GDM1 (cell line): ENCODE data around the gene AUP1.

Source experiments
- DNase-seq: peaks from one replicate; lab custom pipeline; 2025; lab: John Stamatoyannopoulos, UW

Gene AUP1

GRCh38 chr2:74556831-74557370, 27.4 kb upstream of the AUP1 start:
- DNase-seq, result no peak

DNA sequence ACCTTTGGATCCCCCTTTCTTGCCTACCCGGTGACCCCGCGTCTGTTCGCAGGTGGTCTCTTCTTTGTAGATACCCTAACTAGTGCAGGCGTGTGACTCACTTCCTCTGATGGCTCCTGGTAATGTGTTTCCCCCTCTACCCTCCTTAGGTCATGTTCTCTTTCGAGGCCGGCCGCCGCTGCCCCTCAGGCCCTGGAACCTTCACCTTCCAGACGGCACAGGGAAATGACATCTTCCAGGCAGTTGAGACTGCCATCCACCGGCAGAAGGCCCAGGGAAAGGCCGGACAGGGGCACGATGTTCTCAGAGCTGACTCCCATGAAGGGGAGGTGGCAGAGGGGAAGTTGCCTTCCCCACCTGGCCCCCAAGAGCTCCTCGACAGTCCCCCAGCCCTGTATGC, 26.7 kb upstream of the AUP1 start:
- no peak for DNase-seq

- no peak for DNase-seq
These were observed 26.2 kb upstream of the AUP1 start for GRCh38 chr2:74555610-74556103.

GRCh38 chr2:74554820-74555531, 25.5 kb upstream of the AUP1 start:
- no peak for DNase-seq

DNA sequence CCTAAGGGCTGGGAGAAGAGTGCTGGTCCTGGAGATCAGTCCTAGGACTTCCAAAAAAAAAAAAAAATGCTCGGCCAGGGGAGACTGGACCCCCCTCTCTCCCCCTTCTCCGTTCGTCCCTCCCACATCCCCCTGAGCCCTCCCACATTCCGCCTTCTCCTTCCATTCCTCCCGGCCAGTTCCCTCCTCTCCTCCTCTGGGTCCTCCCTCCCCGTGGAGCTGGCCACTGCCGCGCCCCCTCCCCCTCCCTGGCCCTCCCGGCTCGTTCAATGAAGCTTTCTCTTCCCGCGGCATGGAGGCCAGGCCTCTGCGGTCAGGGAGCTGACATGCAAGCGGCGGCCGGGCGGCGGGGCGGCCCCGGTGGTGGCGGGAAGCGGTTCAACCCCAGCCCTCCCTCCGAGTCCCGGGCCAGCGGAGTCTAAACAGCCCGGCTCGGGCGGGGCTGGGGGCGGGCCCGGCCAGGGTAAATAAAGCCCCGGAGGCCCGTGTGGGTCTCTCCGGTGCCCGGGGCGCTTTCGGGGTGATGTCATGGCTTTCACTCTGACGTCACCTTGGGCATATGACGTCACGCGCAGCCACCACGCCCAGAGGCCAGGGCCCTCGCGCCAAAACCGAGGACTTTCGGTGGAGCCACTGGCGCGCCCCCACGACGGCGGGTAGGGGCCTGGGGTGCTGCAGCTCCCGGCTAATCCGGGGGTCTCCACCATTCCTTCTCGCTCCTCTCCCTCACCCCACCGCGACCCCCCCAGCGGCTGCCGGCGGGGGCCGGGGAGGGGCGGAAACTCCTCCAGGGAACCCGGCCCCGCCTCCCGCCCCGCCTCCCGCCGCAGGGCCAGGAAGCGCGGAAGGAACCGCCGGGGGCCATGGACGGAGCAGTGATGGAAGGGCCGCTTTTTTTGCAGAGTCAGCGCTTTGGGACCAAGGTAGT, 24.6 kb upstream of the AUP1 start, which contains the start of the genes DOK1 and LOXL3:
TSS of gene DOK1 (plus strand) at position 829 of the 928 bp plus-strand sequence. CDS start at position 864, 35 bp downstream.
TSS of gene LOXL3 (minus strand) at position 51 of the 928 bp plus-strand sequence. CDS start 1,308 bp downstream, outside the sequence.
- DNase-seq, result peak; percentile 83

DNA sequence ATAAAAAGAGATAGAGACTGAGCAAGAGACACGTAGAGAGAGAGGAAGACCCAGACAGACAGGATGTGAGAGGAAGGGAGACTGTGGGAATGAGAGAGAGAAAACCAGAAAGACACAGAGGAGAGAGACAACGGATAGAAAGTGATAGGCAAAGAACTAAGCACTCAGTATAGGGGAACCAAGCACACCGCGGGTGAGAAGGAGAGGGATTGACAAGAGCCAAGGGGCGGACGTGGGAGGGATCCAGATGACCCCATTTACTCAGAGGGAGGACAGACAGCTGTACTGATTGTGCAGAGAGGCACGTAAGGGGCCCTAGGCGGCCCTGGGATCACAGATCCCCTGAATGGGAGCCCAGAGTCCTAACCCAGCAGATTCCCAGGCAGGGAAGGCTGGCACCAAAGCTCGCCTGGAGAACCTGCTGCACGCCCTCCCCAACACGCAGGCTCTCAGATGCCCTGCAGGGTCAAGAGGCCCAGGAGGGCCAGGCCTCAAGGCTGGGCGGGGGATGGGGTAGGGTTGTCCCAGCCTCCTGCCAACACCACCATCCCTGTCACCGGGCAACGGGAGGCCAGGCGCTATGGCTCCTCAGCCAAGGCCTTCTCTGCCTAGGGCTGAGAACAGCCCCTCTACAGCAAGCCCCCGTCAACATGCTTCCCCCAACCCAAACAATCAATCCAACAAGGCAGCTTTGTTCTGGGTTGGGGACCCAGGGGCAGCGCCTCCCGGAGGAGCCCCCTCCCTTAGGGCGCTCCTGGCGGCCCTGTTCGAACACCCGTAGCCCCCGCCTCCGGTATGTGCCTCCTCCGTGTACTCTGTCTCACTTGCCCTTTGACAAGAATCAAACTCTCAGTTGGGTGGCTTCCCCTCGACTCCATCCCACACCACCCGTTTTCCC, 23.7 kb upstream of the AUP1 start:
- DNase-seq, result no peak

DNA sequence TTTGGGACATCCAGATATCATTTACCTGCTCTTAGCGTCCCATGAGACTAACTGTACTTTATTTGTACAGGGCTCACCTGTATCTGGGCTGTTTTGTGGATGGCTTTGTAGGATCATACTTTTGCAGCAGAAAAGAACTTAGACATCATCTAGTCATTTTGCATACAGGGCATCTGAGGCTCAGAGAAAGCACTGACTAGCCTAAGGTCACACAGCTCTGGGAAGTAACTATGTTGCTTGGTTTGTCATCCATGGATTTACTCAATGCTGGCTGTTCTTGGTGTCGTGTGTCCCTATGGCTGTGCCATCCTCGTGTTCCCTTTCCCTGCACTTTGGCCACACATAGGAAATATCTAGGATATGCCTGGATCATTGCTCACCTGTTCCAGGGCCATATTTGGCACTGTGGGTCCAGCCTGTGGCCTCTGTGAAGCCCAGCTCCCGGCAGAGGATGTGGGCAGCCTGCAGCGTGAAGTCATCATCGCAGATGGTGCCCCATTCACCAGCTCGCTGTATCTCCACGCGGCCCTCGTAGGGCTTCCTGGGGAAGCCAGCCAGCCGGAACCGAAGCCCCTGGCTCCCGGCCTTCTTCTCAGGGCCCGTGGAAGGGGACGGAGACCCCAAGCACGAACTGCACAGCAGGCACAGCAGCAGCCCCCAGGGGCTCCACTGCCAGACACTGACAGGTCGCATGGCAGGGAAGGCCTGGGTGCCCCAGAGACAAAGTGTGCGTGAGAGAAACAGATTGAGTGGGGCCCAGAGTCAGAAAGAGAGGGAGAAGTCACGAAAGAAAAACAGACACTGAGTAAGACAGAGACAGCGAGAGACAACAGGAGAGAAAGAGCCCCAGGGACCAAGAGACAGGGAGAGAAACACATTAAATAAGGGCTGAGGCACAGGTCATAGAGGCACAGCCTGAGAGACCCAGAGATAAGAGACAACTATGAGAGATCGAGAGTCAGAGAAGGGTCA, 22.7 kb upstream of the AUP1 start:
- DNase-seq, result peak; percentile 44

DNA sequence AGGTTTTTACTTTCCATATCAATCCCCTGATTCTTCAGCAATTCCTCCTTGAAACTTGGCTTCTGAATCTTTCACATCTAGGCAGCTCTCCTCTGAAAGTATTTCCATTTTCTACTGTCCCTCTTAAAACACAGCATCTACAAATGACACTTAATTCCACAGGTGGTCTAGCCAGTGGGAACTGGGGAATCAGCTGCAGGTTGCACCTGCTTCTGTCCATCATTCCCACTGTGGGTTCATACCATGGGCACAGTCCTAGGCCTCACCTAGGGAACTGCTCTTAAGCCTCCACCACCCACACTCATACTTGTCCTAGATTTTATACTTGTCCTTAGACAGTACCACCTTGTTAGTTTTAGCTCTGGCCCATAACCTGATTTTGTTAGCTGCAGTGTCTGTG, 22.0 kb upstream of the AUP1 start:
- no peak for DNase-seq

GRCh38 chr2:74550231-74550630, 20.7 kb upstream of the AUP1 start:
- DNase-seq, result no peak

DNA sequence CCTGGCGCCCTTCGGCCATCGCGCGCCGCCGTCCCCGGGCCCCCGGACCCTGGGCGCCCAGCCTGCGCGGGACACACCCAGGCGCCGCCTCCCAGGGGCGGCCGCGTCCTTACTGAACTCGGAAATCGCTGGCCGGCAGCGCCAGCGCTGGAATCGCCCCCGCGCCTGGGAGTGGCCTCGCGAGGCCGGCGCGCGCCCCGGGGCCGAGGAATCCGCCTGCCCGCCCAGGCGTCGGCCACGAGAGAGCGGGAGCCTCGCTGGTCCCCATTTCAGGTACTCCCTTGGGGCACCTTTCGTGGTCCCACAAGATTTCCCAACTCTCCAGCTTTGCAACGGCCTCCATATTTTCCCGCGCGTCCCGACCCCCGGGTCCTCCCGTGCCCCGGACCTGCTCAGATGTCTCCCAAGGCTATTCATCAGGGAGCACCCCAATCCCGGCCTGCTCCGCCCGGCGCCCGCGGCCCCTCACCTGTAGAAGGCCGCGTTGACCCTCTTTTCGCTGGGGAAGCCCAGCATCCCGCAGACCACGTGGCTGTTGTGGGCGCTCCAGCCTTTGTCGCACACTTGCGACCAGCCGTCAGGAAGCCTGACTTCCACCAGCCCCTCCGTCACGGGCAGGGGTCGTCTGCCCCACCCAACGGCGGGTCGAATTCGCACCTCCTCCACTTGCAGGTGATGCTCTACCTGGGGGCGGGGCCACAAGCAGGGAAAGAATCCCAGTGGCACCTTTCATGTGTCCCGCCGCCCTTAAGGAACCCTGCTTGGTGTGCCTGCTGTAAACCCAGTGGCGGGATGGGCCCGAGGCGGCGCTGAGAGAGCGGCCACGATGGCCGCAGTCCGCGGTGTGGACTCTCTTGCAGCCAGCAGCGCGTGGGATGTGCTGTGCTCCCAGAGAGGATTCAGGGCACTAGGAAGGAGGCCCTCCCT, 19.7 kb upstream of the AUP1 start:
- no peak for DNase-seq

- no peak for DNase-seq
These were observed 18.9 kb upstream of the AUP1 start for GRCh38 chr2:74548285-74548899.

DNA sequence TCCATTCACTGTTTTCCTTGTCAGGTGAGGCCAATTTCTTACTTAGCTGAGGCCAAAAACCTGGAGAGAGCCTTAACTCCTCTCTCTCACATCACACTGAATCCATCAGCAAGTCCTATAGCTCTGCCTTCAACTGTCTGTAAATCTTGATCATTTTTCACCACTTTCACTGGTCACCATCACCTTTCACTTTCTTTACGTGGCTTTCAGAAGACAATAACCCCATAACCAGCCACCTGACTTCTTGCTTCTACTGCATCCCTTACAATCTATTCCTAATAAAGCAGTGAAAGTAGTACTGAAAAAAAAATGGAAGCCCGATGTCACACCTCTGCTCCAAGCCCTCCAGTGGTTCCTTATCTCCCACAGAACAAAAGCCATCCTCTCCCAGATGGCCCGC, 16.5 kb upstream of the AUP1 start:
- no peak for DNase-seq

- DNase-seq, result no peak
These were observed 15.1 kb upstream of the AUP1 start for GRCh38 chr2:74544634-74545033.

GRCh38 chr2:74542978-74543377, 13.5 kb upstream of the AUP1 start:
- DNase-seq, result no peak

GRCh38 chr2:74540291-74540690, 10.8 kb upstream of the AUP1 start:
- DNase-seq, result no peak

- peak; percentile 51 for DNase-seq
These were observed 9.4 kb upstream of the AUP1 start for GRCh38 chr2:74538881-74539339.

- DNase-seq, result no peak
These were observed 7.6 kb upstream of the AUP1 start for GRCh38 chr2:74537140-74537539.

DNA sequence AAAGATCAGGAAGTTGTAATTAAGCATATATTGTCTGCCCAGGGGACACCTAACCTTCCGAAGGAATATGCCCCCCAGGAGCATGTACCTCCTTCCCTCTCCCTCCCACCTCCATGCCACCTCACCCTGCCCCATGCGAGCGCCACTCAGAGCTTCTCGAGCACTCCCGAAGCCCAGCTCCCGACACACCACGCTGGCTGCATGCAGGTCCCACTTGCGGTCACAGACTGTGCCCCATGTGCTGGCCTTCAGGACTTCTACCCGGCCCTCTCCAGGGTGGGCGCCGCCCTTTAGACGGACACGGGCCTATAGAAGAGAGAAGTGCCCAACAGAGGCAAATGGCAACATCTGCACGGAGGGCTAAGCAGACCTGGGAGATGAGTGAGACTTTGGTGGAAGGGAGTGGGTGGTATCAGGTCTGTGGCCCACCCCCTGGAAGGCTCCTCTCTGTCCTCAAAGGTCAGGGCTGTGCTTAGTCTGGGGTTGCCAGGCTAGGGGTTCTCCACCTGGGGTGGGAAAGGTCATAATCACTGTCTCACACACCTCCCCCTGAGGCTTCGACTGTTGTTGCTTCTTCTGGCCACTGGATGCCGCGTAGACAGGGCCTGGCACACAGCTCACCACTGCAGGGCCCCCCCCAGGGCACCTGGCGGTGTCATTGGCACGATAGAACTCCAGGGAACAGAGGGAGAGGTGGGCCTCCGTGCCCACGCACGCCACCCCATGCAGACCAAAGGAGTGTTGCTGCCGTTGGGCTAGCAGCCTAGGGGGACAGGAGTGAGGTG, 6.9 kb upstream of the AUP1 start:
- DNase-seq, result no peak
